GM18507 (cell line): ENCODE results near the gene PRR23E.

Experiments
- DNase-seq: peaks from one replicate; pipeline ENCODE4 v3.0.0; 2011; ENCODE audit warnings: low read depth; ENCODE audit not compliant: insufficient read length; ENCODE audit errors: extremely low spot score
- FAIRE-seq: peaks from 2 replicates; lab custom pipeline; 2011; peaks lifted over from hg19 to GRCh38; lab: Jason Lieb, UNC

PRR23E gene

DNA sequence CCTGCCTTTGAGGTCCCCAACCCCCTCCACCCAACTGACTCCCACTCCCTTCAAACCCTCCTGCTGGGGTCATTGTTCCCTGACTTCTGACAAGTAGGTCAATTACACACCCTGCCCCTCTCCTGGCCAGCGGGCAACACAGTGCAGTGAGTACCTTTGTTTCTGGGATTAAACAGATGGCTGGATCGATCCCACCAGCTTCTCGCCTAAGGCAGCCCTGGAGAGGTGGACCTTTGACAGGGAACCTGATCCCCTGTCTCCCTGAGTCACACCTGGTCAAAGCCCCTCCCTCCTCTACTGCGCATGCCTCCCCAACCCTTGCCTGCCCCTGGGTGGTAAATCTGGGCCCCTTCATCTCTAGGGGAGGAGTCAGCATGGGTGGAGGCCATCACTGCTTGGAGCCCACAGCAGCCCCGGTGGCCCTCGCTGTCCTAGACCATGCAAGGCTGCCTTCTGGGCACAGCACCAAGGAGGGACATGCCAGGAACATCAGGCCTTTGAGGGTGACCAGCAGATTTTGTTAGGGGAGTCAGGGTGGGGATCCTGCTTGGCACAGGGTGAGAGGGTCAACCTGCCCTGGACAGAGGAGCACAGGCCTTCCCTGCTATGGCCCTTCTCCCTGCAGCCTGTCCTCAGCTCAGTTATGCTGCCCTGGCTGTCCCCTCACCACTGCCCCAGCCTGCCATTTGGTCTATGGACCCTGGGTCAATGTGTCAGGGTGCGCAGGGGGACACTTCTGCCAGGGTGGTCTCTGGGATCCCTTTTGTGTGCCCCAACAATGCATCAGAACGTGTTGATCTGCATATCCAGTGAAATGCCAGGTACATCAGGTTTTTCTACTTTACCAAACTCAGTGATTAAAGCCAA is 9.8 kb upstream of the PRR23E start:
- no peak for DNase-seq
- FAIRE-seq, result no peak

DNA sequence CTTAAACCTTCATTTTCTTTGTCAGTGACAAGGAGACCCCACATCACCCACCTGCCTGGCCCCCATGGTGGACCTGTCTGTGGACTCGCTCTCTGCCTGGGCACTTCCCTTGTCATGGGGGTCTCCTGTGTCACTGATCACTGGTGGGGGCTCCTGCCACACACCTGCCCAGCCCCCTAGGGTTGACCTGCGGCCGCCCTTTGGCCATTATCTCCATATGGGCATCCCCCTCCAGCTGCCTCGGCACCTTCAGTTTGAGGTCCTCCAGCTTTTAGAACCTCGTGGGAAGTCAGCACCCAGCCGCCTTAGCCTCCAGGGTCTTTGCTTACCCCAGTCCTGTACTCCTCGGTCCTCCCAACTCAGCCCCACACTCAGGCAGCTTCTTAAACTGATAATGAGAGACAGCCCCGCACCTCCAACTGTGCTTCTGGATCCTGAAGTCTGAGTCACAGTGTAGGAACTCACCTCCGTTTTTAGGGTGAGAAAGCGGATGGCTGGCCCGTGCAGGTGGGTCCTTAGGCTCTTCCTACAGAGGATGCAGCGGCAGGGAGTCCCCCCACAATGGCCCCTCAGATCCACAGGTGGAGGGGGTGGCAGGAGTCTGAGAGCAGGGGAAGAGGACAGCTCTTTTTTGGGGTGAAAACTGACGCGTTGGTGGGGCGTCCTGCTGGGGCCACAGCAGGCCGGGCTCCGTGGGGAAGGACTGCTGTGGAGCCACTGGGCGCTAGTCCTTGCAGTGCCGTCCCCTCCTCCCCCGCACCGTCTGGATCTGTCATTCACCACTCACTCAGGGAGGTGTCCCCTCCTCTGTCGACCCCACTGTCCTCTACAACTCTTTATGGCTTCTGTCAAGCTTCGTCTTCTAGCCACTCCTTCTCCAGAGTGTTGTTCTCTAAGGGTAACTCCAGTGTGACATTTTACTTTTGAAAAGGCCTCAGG is 8.7 kb upstream of the PRR23E start:
- FAIRE-seq (no peak), DNase-seq (no peak)

GRCh38 chr3:127184870-127185216 is 8.1 kb upstream of the PRR23E start:
- FAIRE-seq, result no peak

DNA sequence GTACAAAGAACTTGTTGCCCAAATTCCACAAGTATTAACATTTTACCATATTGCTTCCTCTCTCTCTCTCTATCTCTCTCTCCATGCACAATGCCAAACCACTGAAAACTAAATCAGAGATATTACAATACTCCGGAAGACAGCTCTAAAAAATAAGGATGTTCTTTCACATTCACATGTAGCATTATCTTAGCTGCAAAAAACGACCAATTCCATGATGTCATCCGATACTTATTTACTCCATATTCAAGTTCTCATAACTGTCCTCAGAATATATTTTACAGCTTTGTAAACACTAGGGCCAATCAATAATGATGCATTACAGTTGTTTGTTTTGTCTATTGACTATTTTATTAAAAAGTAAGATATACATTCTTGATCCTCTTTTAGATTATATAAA is 7.7 kb upstream of the PRR23E start:
- DNase-seq (no peak), FAIRE-seq (no peak)

More at GRCh38 chr3:127184870-127185216, 8.1 kb upstream of the PRR23E start:
- no peak for DNase-seq

DNA sequence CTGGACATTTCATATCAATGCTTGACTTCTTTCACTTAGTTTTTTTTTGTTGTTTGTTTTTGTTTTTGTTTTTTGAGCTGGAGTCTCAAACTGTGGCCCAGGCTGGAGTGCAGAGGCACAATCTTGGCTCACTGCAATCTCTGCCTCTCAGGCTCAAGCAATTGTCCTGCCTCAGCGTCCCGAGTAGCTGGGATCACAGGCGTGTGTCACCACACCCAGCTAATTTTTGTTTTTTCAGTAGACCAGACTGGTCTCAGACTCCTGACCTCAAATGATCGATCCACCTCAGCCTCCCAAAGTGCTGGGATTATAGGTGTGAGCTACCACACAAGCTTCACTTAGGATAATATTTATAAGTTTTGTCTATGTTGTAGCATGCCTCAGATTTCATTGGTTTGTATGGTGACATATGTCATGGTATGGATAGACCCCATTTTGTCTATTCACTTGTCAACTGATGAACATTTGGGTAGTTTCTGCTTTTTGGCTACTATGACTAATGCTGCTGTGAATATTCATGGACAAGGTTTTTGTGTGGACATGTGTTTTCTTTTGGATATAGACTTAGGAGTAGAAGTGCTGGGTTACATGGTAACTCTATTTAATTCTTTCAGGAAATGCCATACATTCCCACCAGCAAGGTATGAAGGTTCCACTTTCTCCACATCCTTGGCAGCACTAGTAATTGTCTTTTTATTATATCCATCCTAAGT is 6.8 kb upstream of the PRR23E start:
- no peak for DNase-seq
- no peak for FAIRE-seq

- no peak for FAIRE-seq
- no peak for DNase-seq
These were observed 5.6 kb upstream of the PRR23E start for GRCh38 chr3:127187316-127187715.

GRCh38 chr3:127193341-127193740 is 410 bp downstream of the PRR23E start:
- DNase-seq (no peak), FAIRE-seq (no peak)

GRCh38 chr3:127193775-127194174 is 844 bp downstream of the PRR23E start:
- DNase-seq, result no peak
- FAIRE-seq, result no peak

GRCh38 chr3:127194601-127195187 is 1.8 kb downstream of the PRR23E start:
- no peak for DNase-seq
- no peak for FAIRE-seq

DNA sequence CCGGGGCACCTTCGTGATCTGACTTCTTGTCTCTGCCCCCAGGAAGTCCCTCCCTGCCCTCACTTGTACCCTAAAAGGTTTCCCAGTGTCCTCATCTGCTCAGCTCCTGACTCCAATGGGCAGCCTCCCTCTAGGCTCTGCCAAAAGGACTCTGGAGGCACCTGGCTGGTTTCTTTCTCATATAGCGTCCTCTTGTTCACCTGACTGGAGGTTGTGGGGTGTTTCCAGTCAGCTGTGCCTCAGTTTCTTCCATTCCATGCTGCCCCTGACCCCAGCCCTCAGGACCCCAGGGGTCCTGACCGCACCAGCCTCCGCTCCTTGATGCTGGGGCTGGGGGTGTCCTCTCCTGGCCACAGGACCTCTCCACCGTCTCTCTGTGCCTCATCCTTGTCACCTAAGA is 2.5 kb downstream of the PRR23E start:
- no peak for DNase-seq
- FAIRE-seq, result no peak

DNA sequence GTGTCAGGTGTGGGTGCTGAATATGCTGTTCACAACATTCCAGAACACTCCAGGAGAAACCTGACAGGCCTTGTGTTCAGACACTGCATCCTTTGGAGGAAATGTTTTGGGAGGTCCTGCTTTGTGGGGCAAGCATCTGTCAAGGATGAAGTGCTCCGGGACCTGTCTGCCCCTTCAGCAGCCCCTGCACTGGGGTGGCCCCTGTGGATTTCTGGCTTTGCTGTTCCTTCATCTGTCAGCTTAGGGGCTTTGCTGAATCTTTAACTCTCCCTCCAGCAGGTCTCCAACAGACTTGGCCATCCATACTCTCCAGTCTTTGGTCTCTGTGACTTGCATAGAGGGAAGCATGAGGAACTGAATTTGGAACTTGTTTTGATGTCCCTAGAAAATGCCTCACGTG is 3.1 kb downstream of the PRR23E start:
- FAIRE-seq, result no peak
- DNase-seq, result no peak

GRCh38 chr3:127196466-127197299 is 3.8 kb downstream of the PRR23E start:
- DNase-seq (no peak), FAIRE-seq (no peak)

- no peak for DNase-seq
- FAIRE-seq, result no peak
These were observed 4.6 kb downstream of the PRR23E start for GRCh38 chr3:127197300-127198189.

- DNase-seq (no peak), FAIRE-seq (no peak)
These were observed 7.3 kb downstream of the PRR23E start for GRCh38 chr3:127200086-127200691.

- DNase-seq (no peak), FAIRE-seq (no peak)
These were observed 10.1 kb downstream of the PRR23E start for GRCh38 chr3:127203024-127203423.

DNA sequence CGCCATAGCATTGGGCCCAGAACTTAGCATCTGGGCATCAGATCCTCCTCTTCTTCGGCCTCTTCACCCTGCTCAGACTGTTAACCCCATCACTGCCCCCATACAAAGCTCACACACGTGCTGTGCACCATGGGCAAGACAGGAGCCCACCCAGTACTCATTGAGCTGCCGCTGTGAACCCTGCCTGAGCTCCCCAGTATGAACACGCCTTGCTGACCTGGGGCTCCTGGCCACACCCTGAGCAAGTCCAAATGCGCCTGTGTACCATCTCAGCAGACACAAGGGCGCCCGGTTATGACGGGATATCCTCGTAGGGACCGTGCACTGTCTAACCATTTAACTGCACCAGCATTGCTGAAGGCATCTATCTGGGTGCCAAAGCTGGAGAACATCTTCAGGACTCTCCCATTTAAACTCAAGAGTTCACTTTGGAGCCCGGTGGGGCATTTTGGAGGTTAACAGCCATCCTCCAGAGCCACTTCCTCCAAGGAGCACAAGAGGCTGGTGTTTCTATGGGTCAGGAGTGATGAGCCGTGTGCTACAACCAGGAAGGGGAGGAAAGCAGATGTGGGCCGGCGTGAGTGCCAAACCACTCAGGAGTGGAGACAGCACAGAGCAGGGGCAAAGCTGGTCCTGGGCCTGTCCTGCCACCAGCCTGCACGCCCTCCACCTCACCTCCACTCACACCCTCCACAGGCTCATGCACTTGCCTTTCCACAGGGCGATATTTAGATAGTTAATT is 12.1 kb downstream of the PRR23E start:
- FAIRE-seq, result no peak
- DNase-seq, result no peak

DNA sequence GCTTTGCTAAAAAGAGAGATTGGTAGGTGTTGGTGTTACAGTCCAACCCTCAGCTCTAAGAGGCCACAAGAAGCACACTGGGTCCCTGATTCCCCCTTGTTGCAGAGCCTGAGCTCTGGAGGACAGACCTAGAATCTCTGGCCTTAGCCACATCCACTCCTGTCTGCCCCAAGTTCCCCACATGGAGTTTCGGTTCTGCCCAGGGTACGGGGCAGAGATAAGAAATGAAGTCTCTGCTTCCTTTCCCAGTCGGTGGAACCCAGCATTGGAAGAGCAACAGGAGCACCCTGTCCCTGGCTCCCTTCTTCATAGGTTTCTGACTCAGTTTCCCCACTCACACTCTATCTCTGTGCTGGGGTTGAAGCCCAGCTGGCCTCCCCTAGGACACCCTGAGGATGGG is 13.2 kb downstream of the PRR23E start:
- no peak for DNase-seq
- FAIRE-seq, result no peak
